Liver (tissue), 3 donors: ENCODE results near the gene KISS1.

Experiments
- FOXA2 ChIP-seq: IDR thresholded peaks from 2 replicates; pipeline ENCODE4 v1.6.1; 2016; ENCODE audit warnings: antibody characterized with exemption
- GABPA ChIP-seq, 2 donors: IDR thresholded peaks in 1 of 2; conservative IDR thresholded peaks in 1 of 2; 2 replicates each; pipeline ENCODE4 v1.6.1; 2016; ENCODE audit warnings: antibody characterized with exemption in 2 of 2, mild to moderate bottlenecking in 1 of 2, moderate library complexity in 1 of 2
- HNF4A ChIP-seq, 2 donors: conservative IDR thresholded peaks; 2 replicates each; pipeline ENCODE4 v1.6.1; 2016; ENCODE audit warnings: antibody characterized with exemption in 2 of 2, mild to moderate bottlenecking in 2 of 2
- TAF1 ChIP-seq: conservative IDR thresholded peaks from 2 replicates; pipeline ENCODE4 v1.6.1; 2016; ENCODE audit warnings: antibody characterized with exemption, mild to moderate bottlenecking
- TF ChIP-seq, protein P1 (sequence below): fragments of 150-350 bp; IDR thresholded peaks from 2 replicates; pipeline ENCODE4 v1.5.1; 2017; ENCODE audit warnings: improper control_type of control experiment, low read depth, low read length; ENCODE audit not compliant: missing input control
- TF ChIP-seq, protein P2 (sequence below): IDR thresholded peaks from 2 replicates; pipeline ENCODE4 v1.6.1; 2016; ENCODE audit warnings: antibody characterized with exemption, mild to moderate bottlenecking
- donor health status: healthy.
- donor health status: healthy.

DNA sequence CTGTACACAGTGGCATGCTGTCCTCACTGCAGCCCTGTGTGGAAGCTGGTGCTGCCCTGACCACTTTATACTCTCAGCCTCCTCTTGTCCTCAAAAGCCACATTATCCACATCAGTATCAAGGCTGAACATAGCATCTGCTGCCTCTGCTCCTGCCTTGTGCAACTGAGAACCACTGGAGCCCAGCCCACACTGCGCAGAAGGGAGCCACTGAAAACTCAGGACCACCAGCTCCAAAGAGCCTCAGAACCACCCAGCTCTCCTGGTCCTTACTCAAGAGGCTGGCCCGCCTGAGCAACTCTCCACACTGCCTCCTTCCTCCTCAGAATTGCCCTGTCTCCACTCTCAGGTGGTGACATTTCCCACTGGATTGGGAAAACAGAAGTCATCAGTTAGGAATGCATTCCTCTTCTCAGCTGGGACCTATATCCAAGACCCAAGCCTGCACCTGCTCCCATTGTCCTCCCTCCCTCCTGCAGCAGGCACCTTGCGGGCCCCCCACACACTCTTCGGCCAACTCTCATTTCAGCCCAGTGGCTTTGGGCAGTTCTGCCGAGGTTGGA, 7.0 kb upstream of the KISS1 start:
- no peak for TF ChIP-seq HNF4A (conservative IDR thresholded peaks at IDR 0.05)
- TF ChIP-seq, protein P1, sequence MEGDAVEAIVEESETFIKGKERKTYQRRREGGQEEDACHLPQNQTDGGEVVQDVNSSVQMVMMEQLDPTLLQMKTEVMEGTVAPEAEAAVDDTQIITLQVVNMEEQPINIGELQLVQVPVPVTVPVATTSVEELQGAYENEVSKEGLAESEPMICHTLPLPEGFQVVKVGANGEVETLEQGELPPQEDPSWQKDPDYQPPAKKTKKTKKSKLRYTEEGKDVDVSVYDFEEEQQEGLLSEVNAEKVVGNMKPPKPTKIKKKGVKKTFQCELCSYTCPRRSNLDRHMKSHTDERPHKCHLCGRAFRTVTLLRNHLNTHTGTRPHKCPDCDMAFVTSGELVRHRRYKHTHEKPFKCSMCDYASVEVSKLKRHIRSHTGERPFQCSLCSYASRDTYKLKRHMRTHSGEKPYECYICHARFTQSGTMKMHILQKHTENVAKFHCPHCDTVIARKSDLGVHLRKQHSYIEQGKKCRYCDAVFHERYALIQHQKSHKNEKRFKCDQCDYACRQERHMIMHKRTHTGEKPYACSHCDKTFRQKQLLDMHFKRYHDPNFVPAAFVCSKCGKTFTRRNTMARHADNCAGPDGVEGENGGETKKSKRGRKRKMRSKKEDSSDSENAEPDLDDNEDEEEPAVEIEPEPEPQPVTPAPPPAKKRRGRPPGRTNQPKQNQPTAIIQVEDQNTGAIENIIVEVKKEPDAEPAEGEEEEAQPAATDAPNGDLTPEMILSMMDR = no peak
- TF ChIP-seq, protein P2, sequence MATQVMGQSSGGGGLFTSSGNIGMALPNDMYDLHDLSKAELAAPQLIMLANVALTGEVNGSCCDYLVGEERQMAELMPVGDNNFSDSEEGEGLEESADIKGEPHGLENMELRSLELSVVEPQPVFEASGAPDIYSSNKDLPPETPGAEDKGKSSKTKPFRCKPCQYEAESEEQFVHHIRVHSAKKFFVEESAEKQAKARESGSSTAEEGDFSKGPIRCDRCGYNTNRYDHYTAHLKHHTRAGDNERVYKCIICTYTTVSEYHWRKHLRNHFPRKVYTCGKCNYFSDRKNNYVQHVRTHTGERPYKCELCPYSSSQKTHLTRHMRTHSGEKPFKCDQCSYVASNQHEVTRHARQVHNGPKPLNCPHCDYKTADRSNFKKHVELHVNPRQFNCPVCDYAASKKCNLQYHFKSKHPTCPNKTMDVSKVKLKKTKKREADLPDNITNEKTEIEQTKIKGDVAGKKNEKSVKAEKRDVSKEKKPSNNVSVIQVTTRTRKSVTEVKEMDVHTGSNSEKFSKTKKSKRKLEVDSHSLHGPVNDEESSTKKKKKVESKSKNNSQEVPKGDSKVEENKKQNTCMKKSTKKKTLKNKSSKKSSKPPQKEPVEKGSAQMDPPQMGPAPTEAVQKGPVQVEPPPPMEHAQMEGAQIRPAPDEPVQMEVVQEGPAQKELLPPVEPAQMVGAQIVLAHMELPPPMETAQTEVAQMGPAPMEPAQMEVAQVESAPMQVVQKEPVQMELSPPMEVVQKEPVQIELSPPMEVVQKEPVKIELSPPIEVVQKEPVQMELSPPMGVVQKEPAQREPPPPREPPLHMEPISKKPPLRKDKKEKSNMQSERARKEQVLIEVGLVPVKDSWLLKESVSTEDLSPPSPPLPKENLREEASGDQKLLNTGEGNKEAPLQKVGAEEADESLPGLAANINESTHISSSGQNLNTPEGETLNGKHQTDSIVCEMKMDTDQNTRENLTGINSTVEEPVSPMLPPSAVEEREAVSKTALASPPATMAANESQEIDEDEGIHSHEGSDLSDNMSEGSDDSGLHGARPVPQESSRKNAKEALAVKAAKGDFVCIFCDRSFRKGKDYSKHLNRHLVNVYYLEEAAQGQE = no peak
- no peak for TF ChIP-seq GABPA (IDR thresholded peaks at IDR 0.05 in 1 of 2, conservative IDR thresholded peaks at IDR 0.05 in 1 of 2)
- no peak for TF ChIP-seq TAF1
- no peak for TF ChIP-seq FOXA2
